GM19193 (cell line): ENCODE data around the gene THAP11.

Experiments used
- POLR2A ChIP-seq: IDR thresholded peaks from 4 replicates; pipeline ENCODE4 v1.6.1; 2011; ENCODE audit not compliant: insufficient read depth, insufficient read length; ENCODE audit errors: extremely low read depth

Gene THAP11

DNA sequence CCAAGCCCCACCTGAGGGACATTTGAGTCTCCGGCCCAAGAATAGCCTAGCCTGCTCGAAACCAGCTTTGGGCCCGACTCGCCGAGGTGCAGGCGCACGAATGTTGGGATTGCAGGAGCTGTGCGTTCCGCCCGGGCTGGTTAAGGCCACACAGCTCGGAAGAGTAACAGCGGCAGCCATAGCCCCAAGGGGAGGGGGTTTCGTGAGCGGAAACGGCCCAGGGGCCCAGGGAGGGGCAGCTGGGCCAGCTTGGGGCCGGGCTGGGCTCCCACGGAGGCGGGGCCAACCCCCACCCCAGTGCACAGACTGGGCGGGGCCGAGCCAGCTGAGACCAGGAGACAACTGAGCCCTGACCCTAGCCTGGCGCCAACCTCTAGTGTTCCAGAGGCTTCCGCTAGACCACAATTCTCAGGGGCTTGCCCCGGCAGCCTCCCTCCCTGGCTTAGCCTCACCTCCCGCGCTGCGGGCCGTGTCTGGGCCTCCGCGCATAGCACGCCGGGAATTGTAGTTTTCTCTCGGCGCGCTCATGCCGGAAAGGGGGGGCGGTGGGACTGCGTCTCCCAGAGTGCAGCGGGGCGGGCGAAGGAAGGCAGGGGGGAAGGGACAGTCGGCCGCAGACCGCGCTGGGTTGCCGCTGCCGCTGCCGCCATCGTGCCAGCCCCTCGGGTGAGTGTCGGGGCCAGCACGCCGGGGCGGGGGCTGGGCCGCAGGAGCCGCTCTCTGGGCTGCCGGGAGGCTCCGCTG lies 4.4 kb downstream of the THAP11 start, which contains the start of gene NUTF2:
TSS of gene NUTF2 (plus strand) at position 614 of the 744 bp plus-strand sequence. CDS start 18,198 bp downstream, outside the sequence.
- TF ChIP-seq POLR2A, result peak; percentile 62

- no peak for TF ChIP-seq POLR2A
These were observed 5.1 kb downstream of the THAP11 start, which contains the start of gene CENPT for GRCh38 chr16:67847064-67847861. Gene CENPT (minus strand): TSS chr16:67847693. CDS start chr16:67833859, 13,834 bp downstream.

- TF ChIP-seq POLR2A, result no peak
These were observed 6.0 kb downstream of the THAP11 start for GRCh38 chr16:67848118-67848517.

- TF ChIP-seq POLR2A, result no peak
These were observed 11.6 kb downstream of the THAP11 start for GRCh38 chr16:67853670-67854069.

DNA sequence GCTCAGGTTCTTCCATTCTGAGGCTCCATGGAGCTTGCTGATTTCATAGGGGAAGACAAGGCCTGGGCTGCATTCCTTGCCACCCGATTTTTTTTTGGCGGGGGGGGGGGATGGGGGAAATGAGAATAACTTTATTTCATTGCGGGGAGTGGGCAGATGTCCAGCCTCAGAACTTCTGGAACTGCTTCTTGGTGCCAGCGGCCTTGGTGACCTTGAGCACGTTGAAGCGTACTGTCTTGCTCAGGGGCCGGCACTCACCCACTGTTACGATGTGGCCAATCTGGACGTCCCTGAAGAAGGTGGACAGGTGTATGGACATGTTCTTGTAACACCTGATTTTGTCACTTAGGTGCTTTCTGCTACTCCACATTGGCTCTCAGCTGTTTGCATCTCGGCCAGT lies 13.7 kb downstream of the THAP11 start:
- TF ChIP-seq POLR2A, result no peak

GRCh38 chr16:67856927-67857546 lies 14.9 kb downstream of the THAP11 start:
- no peak for TF ChIP-seq POLR2A

GRCh38 chr16:67857547-67858233 lies 15.6 kb downstream of the THAP11 start:
- TF ChIP-seq POLR2A, result no peak

DNA sequence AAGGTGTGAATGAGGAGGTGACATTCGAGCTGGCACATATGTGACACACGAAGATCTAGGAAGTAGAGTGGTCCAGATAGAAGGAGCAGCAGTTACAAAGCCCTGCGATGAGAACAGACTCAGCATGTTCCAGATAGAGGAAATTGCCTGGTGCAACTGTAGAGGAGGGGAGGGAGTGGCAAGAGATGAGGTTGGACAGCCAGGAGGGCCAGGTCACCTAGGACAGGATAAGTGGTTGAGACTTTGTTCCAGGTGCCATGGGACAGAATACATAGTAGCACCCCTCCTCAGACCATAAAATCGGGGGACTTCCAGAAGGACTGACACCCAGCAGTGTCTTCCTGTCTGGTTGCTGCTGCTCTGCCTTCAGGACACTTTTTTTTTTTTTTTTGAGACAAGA lies 16.4 kb downstream of the THAP11 start:
- no peak for TF ChIP-seq POLR2A

DNA sequence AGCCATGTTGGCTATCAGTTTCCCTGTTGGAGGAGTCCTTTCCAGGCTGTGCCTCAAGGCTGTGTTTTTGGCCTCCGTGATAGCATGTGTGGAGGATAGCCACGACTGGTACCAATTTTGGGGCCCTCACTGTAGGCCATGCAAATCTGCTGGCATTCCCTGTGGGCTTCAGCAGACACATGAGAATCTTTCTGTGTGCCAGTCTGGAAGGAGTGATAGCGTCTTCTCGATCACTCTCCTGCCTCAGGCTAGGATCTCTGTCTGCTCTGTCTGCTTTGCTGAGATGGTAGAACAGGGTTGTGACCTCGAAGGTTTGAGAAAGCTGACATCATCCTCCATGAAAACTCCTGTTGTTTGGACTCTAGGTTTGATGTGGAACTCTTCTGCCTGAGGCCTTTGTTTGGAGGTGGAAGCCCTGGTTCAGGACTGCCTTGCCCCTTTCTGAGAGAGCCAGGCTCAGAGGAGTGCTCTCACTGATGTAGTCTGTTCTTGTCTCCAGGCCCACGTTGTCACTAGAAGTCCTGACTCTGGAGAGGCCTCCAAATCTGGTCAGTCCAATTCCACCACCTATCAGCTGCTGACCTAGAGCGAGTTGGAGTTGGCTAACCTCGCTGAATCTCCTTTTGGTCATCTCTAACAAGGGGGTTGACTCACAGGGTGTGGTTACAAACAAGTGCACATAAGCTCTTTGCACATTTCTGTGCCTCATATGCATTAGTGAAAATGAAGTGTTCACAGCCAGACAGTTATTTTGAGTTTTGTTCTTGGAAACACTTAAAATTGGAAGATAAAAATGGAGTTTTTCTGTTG lies 18.7 kb downstream of the THAP11 start:
- no peak for TF ChIP-seq POLR2A

GRCh38 chr16:67861877-67862276 lies 19.8 kb downstream of the THAP11 start:
- no peak for TF ChIP-seq POLR2A

- TF ChIP-seq POLR2A, result no peak
These were observed 20.8 kb downstream of the THAP11 start for GRCh38 chr16:67862623-67863583.

- no peak for TF ChIP-seq POLR2A
These were observed 22.5 kb downstream of the THAP11 start for GRCh38 chr16:67864594-67864993.

DNA sequence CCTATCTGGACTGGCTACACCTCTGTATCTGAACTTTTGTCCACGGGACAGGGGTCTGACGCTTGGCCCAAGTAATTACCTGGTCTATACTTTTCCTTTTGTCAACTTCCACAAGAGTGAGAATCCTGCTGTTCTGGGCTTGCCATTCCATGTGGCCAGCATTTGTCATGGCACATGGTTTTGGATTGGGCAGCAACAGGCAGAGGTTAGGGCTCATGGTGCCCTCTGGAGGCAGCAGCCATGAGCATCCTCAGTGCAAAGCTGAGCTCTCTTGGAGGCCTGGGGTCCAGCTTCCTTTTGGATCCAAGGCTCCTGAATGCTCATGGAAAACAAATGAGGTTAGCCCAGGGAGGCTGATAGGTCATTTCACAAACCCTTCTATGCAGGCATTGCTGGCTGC lies 23.2 kb downstream of the THAP11 start:
- no peak for TF ChIP-seq POLR2A
